Caco-2 (cell line): ENCODE measurements around the gene SETD1B. TPM values are rescaled to one million over a fixed set of nuclear protein-coding genes. Genes with fewer than 3 reads are reported as not detected.

Source experiments
- BruUV-seq: library from RNA; stranded (reverse); fragments of 400-500 nt; replicated peaks from 2 replicates; lab custom pipeline; 2021; lab: Mats Ljungman, UMichigan
- CTCF ChIA-PET: fragments of 300-600 bp; sonication (Branson Sonifier 250); formaldehyde crosslinking; loops from one replicate; lab custom pipeline; 2022; ENCODE audit warnings: antibody characterized with exemption; lab: Charles Lee
- POLR2A ChIA-PET: fragments of 300-600 bp; sonication (Branson Sonifier 250); formaldehyde crosslinking; loops from one replicate; lab custom pipeline; 2022; ENCODE audit warnings: antibody characterized with exemption; lab: Charles Lee
- DNase-seq, 2 experiments: peaks; one replicate each; pipeline versions ENCODE4 v3.0.0 to v3.0.0-alpha.2; 2020 to 2022
- H3K27me3 ChIP-seq: replicated peaks from 2 replicates; pipeline ENCODE4 v1.6.0; 2011; ENCODE audit warnings: low read length; ENCODE audit not compliant: control insufficient read depth, insufficient read depth
- H3K36me3 ChIP-seq: 2 replicates; pipeline ENCODE4 v1.5.1; 2011; ENCODE audit warnings: low read length; ENCODE audit not compliant: control insufficient read depth, insufficient read depth
- H3K4me1 ChIP-seq: fragments of 250-450 bp; sonication (Bioruptor Pico); 2 replicates; pipeline ENCODE4 v1.5.1; 2020; ENCODE audit warnings: mild to moderate bottlenecking
- H3K4me3 ChIP-seq: 2 replicates; pipeline ENCODE4 v1.5.1; 2011; ENCODE audit warnings: low read depth, mild to moderate bottlenecking, control low read depth, low read length
- H3K9me3 ChIP-seq: fragments of 250-450 bp; sonication (Bioruptor Pico); 2 replicates; pipeline ENCODE4 v1.5.1; 2020; ENCODE audit warnings: mild to moderate bottlenecking, moderate library complexity
- H3K27ac Mint-ChIP-seq: one replicate; pipeline ENCODE4 v1.8.0; 2022; ENCODE audit warnings: mixed read lengths; ENCODE audit not compliant: unreplicated experiment
- H3K27me3 Mint-ChIP-seq: one replicate; pipeline ENCODE4 v1.8.0; 2022; ENCODE audit warnings: mixed read lengths; ENCODE audit not compliant: insufficient read depth, unreplicated experiment
- H3K36me3 Mint-ChIP-seq: one replicate; pipeline ENCODE4 v1.8.0; 2022; ENCODE audit warnings: mild to moderate bottlenecking, mixed read lengths; ENCODE audit not compliant: insufficient read depth, unreplicated experiment
- H3K4me1 Mint-ChIP-seq: one replicate; pipeline ENCODE4 v1.8.0; 2022; ENCODE audit warnings: low read depth, mixed read lengths; ENCODE audit not compliant: unreplicated experiment
- H3K4me3 Mint-ChIP-seq: one replicate; pipeline ENCODE4 v1.8.0; 2022; ENCODE audit warnings: mild to moderate bottlenecking, moderate library complexity, mixed read lengths; ENCODE audit not compliant: unreplicated experiment
- H3K9me3 Mint-ChIP-seq: one replicate; pipeline ENCODE4 v1.8.0; 2022; ENCODE audit warnings: mixed read lengths; ENCODE audit not compliant: unreplicated experiment
- CTCF ChIP-seq, 2 experiments: fragments of 200-600 bp in 1 of 2; IDR thresholded peaks; 1 replicate in 1 of 2; 2 replicates in 1 of 2; pipeline versions ENCODE4 v1.5.1 to v1.8.0; 2011 to 2022; ENCODE audit warnings: antibody characterized with exemption in 1 of 2, control low read depth in 1 of 2, inconsistent platforms in 1 of 2, low read depth in 1 of 2, low read length in 1 of 2, mild to moderate bottlenecking in 1 of 2, moderate library complexity in 1 of 2; ENCODE audit not compliant: insufficient read depth in 1 of 2, severe bottlenecking in 1 of 2, unreplicated experiment in 1 of 2
- intact Hi-C: fragments of 100-400 bp; cut with micrococcal nuclease; formaldehyde crosslinking; loops from one replicate; pipeline ENCODE4 v1.10.0; 2022; ENCODE audit not compliant: unreplicated experiment
- total RNA-seq: library from RNA; stranded (reverse); gene quantifications from 2 replicates; pipeline ENCODE4 v1.2.3, GENCODE V29; 2022

SETD1B gene
- total RNA-seq, 1 experiment from 2014 or later, result 16.8 TPM

GRCh38 chr12:121819212-121819949 is 15.6 kb downstream of the SETD1B start:
- Mint-ChIP-seq H3K4me3 (no peak overlapping the region), H3K9me3 (no peaks in the 10 kb centered on the region), H3K27ac (no peak overlapping the region), H3K4me1 (no peaks in the 10 kb centered on the region), H3K27me3 (no peaks in the 10 kb centered on the region), H3K36me3 (peaks cover 52% of the 10 kb centered on the region)
- intact Hi-C loops, result no loop called here
- ChIA-PET CTCF (no interaction called here), POLR2A (no interaction called here)
- Histone ChIP-seq H3K4me3 (no peak overlapping the region), H3K36me3 (no peaks in the 10 kb centered on the region; the same call in 1 of the 2 replicates), H3K4me1 (no peaks in the 10 kb centered on the region), H3K27me3 (no peaks in the 10 kb centered on the region), H3K9me3 (no peaks in the 10 kb centered on the region)
- DNase-seq, result no peak
- no TSS peak for BruUV-seq
- no peak for TF ChIP-seq CTCF (IDR thresholded peaks at IDR 0.05; ENCODE audit: insufficient read depth in 1 of 2, low read depth in 1 of 2, low read length in 1 of 2, severe bottlenecking in 1 of 2, unreplicated experiment in 1 of 2)

- Mint-ChIP-seq H3K36me3 (peaks cover 52% of the 10 kb centered on the region), H3K4me3 (no peak overlapping the region), H3K27me3 (no peaks in the 10 kb centered on the region), H3K27ac (no peak overlapping the region), H3K4me1 (no peaks in the 10 kb centered on the region), H3K9me3 (no peaks in the 10 kb centered on the region)
- no peaks in the 10 kb centered on the region for H3K4me1 ChIP-seq
- POLR2A ChIA-PET, result no interaction called here
- DNase-seq, result no peak
- no peak for TF ChIP-seq CTCF (IDR thresholded peaks at IDR 0.05; ENCODE audit: insufficient read depth in 1 of 2, low read depth in 1 of 2, low read length in 1 of 2, severe bottlenecking in 1 of 2, unreplicated experiment in 1 of 2)
- H3K36me3 ChIP-seq, result no peaks in the 10 kb centered on the region; the same call in 1 of the 2 replicates
- intact Hi-C loops, result no loop called here
- H3K4me3 ChIP-seq, result no peak overlapping the region
- no TSS peak for BruUV-seq
- no peaks in the 10 kb centered on the region for H3K9me3 ChIP-seq
- no peaks in the 10 kb centered on the region for H3K27me3 ChIP-seq
- CTCF ChIA-PET, result no interaction called here
Observed at GRCh38 chr12:121820056-121820455, 16.2 kb downstream of the SETD1B start.

GRCh38 chr12:121822393-121823100 is 18.7 kb downstream of the SETD1B start:
- H3K36me3 ChIP-seq, result no peaks in the 10 kb centered on the region

More at GRCh38 chr12:121822393-121823100, 18.7 kb downstream of the SETD1B start:
- Histone ChIP-seq H3K4me3 (no peak overlapping the region), H3K9me3 (no peaks in the 10 kb centered on the region), H3K27me3 (no peaks in the 10 kb centered on the region), H3K4me1 (no peaks in the 10 kb centered on the region)
- CTCF ChIA-PET, result no interaction called here
- TF ChIP-seq CTCF (IDR thresholded peaks at IDR 0.05; ENCODE audit: insufficient read depth in 1 of 2, low read depth in 1 of 2, low read length in 1 of 2, severe bottlenecking in 1 of 2, unreplicated experiment in 1 of 2), result no peak
- Mint-ChIP-seq H3K9me3 (no peaks in the 10 kb centered on the region), H3K4me1 (peaks cover 5% of the 10 kb centered on the region), H3K36me3 (peaks cover 51% of the 10 kb centered on the region), H3K27ac (no peak overlapping the region), H3K27me3 (no peaks in the 10 kb centered on the region), H3K4me3 (no peak overlapping the region)
- POLR2A ChIA-PET, result no interaction called here
- intact Hi-C loops, result no loop called here
- BruUV-seq, result no TSS peak
- no peak for DNase-seq
